Measurements from ENCODE around the gene RAB19. TPM values are rescaled to one million over a fixed set of nuclear protein-coding genes. Genes with fewer than 3 reads are reported as not detected.

The RAB19 gene, protein sequence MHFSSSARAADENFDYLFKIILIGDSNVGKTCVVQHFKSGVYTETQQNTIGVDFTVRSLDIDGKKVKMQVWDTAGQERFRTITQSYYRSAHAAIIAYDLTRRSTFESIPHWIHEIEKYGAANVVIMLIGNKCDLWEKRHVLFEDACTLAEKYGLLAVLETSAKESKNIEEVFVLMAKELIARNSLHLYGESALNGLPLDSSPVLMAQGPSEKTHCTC
- polyA plus RNA-seq (2012; ENCODE audit: insufficient read depth, insufficient read length, low read depth): not detected

DNA sequence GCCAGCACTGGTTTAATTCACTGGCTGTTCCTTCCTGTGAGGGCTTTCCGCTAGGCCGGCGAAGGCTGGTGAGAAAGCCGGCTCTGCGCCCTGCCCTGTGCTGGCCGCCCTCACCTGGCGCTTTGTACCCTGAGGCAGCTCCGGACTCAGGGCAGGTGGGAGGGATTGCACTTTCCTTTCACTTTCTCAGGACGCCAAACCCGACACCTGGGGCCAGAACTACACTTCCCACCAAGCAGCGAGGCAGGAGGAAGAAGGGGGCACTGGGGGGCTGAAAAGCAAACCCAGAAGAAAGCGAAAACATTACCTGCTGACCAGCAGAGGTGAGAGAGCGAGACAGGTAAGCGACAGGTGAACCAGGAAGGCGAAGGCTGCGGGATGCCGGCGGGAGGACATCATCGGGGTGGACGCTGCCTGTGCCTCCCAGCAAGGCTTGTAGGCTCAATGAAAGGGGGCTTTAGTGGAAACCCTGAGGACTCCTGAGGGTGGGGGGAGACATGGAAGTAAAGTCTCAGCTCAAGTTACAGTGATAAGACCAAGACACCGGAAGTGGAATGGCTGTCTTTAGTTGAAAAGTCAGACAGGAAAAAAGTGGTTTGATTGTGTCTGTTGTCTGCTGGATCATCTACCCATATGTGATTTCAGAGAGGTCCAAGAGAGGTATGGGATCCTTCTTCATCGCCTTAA is at the start of gene RAB19:
RAB19 (plus strand) TSS at position 181 of the 687 bp plus-strand sequence. CDS start 3,589 bp downstream, outside the sequence.
- no peak within 1 kb of the TSS for H3K4me3 ChIP-seq (ENCODE audit: low read depth, low read length)
- no peak for DNase-seq
- no peaks in the 10 kb centered on the region for H3K9me3 ChIP-seq
- peaks cover 12% of the 10 kb centered on the region for H3K27me3 ChIP-seq
- H3K4me1 ChIP-seq: no peaks in the 10 kb centered on the region
- H3K36me3 ChIP-seq: no peaks in the 10 kb centered on the region
- TF ChIP-seq, protein P1, sequence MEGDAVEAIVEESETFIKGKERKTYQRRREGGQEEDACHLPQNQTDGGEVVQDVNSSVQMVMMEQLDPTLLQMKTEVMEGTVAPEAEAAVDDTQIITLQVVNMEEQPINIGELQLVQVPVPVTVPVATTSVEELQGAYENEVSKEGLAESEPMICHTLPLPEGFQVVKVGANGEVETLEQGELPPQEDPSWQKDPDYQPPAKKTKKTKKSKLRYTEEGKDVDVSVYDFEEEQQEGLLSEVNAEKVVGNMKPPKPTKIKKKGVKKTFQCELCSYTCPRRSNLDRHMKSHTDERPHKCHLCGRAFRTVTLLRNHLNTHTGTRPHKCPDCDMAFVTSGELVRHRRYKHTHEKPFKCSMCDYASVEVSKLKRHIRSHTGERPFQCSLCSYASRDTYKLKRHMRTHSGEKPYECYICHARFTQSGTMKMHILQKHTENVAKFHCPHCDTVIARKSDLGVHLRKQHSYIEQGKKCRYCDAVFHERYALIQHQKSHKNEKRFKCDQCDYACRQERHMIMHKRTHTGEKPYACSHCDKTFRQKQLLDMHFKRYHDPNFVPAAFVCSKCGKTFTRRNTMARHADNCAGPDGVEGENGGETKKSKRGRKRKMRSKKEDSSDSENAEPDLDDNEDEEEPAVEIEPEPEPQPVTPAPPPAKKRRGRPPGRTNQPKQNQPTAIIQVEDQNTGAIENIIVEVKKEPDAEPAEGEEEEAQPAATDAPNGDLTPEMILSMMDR (IDR thresholded peaks at IDR 0.05; ENCODE audit: low read depth, low read length): no peak

DNA sequence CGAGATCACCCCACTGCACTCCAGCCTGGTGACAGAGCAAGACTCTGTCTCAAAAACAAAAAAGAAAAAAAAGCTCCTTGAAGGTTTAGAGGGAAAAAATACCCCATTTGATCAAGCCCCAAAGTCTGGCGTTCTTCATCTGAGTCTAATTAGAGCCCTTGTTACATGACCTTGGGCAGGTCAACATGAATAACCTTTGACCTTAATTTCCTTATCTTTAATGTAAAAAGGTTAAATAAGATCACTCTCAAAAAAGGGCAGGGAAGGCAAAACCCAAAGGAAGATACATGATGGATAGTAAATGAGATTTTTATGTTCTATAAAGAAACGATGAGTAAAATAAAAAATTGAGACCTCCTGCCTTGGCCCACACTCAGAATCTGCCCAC is 45.8 kb upstream of the RAB19 start:
- Histone ChIP-seq H3K36me3 (peaks cover 4% of the 10 kb centered on the region; the same call in 1 of the 2 replicates), H3K27me3 (no peaks in the 10 kb centered on the region), H3K4me3 (ENCODE audit: low read depth, low read length) (no peak overlapping the region), H3K9me3 (no peaks in the 10 kb centered on the region), H3K4me1 (no peaks in the 10 kb centered on the region)
- TF ChIP-seq, protein P1 (IDR thresholded peaks at IDR 0.05; ENCODE audit: low read depth, low read length): no peak
- no peak for DNase-seq

DNA sequence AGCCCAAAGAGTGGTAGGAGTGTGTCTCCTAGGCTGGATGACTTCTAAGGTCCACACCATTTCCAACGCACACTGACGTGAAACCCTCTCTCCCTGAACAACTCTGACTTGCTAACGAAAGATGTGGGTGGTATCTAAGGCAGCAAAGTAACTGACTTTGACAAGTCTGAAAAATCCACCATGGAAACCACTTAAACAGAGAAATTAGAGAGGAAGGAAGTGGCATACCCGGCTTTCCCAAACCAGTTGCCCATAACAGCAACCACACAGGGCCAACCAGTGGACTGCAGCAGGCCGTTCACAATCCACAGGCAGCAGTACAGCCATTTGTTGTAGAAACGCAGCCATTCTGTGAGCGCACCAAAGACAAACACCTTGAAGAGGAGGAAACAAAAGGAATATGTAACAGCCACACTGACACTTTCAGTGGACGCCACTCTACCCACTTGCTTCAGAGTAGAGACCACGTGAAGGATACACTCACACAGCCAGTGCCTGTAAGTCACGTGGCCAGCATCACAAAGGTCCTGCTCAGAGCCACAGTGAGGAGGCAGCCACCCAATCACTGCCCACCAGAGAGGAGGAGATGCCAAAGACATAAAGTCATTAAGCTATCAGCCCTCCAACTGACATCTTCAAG is 45.3 kb upstream of the RAB19 start:
- H3K36me3 ChIP-seq: peaks cover 4% of the 10 kb centered on the region; the same call in 1 of the 2 replicates
- TF ChIP-seq, protein P1 (IDR thresholded peaks at IDR 0.05; ENCODE audit: low read depth, low read length): no peak
- DNase-seq: no peak

DNA sequence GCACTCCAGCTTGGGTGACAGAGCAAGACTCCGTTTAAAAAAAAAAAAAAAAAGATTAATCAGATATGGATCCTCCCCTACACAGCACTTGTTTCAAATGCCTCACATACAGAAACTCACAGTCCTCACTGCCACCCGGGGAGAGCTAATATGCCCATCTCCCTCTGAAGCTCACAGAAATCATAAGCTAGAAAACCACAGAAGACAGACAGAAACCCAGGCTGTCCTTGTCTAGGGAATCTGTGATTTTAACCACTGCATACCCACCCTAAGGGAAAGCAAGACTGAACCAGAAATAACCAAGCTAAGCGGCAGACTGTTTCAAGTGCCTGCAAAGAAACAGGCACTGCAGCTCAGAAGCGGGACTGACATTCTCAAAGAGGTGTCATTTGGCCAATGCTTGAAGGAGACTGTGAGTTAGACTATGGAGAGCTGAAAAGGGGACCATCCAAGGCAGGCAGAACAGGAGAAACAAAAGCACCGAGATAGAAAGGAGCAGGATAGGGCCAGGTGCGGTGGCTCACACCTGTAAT is 43.1 kb upstream of the RAB19 start:
- DNase-seq: no peak
- Histone ChIP-seq H3K4me3 (ENCODE audit: low read depth, low read length) (no peak overlapping the region), H3K36me3 (no peaks in the 10 kb centered on the region; the same call in 1 of the 2 replicates), H3K9me3 (no peaks in the 10 kb centered on the region), H3K27me3 (no peaks in the 10 kb centered on the region), H3K4me1 (no peaks in the 10 kb centered on the region)
- TF ChIP-seq, protein P1 (IDR thresholded peaks at IDR 0.05; ENCODE audit: low read depth, low read length): no peak

More for the DNA sequence above, 45.3 kb upstream of the RAB19 start:
- Histone ChIP-seq H3K27me3 (no peaks in the 10 kb centered on the region), H3K9me3 (no peaks in the 10 kb centered on the region), H3K4me3 (ENCODE audit: low read depth, low read length) (no peak overlapping the region), H3K4me1 (no peaks in the 10 kb centered on the region)

DNA sequence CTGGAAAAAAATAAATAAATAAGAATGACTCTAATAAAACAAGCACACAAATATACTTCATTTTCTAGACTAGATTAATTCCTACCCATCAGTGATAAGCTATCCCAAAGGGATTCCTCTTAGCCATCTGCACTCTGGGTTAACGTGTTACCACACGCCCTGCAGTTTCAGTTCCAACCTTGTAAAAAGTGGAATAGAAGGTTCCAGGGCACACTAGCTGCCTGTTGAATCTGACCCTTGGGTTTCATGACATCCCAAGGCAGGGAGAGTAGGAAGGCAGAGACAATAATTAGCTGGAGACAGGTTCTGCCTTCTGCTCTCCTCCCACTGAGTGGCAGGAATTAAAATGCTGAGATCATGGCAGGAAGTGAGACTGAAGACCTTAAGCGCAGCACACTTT is 39.0 kb upstream of the RAB19 start:
- no peaks in the 10 kb centered on the region for H3K27me3 ChIP-seq
- no peaks in the 10 kb centered on the region; the same call in none of the 2 replicates for H3K36me3 ChIP-seq
- no peak overlapping the region for H3K4me3 ChIP-seq (ENCODE audit: low read depth, low read length)
- no peaks in the 10 kb centered on the region for H3K4me1 ChIP-seq
- no peak for DNase-seq
- no peaks in the 10 kb centered on the region for H3K9me3 ChIP-seq
- TF ChIP-seq, protein P1 (IDR thresholded peaks at IDR 0.05; ENCODE audit: low read depth, low read length): no peak

Measured in BE2C (cell line).